Measurements from ENCODE around the gene MRPS18A.

- TF ChIP-seq CTCF (IDR thresholded peaks at IDR 0.05; ENCODE audit: insufficient read depth, low read length, poor library complexity, severe bottlenecking) (no peak), EZH2phosphoT487 (conservative IDR thresholded peaks at IDR 0.05; ENCODE audit: low read length) (no peak)
Measured at GRCh38 chr6:43698584-43699349, 11.2 kb upstream of the MRPS18A start.
